GM12878 (cell line): Measurements from ENCODE around the gene CACNA2D1. TPM values are rescaled to one million over a fixed set of nuclear protein-coding genes. Genes with fewer than 3 reads are reported as not detected.

Experiments
- KAT2A ChIP-seq: conservative IDR thresholded peaks from 2 replicates; pipeline ENCODE4 v1.6.1; 2011; ENCODE audit warnings: low read depth, low read length; ENCODE audit not compliant: control insufficient read depth
- KDM1A ChIP-seq: fragments of 200-600 bp; sonication (generic); IDR thresholded peaks from 2 replicates; pipeline ENCODE4 v1.6.1; 2016; ENCODE audit warnings: borderline replicate concordance
- SMAD1 ChIP-seq: fragments of 450-650 bp; IDR thresholded peaks from 2 replicates; pipeline ENCODE4 v1.6.1; 2018; ENCODE audit warnings: mild to moderate bottlenecking, low read depth; ENCODE audit not compliant: partially characterized antibody
- polyA plus RNA-seq, 11 experiments: library from polyadenylated mRNA; depleted of rRNA in 4 of 11; unstranded in 6 of 11; stranded (reverse) in 5 of 11; fragments of >200 nt; fragmentation: Nextera tagmentation in 4 of 11; fragmentation: Illumina TruSeq in 1 of 11; extraction: Ambion mirVana in 4 of 11; extraction: Trizol in 1 of 11; gene quantifications; 1 replicate in 1 of 11; 2 replicates in 10 of 11; pipeline versions ENCODE4 v1.2.1 to v1.2.3, GENCODE V29; 2011 to 2016; ENCODE audit warnings: inconsistent platforms in 2 of 11, missing spikeins in 2 of 11, low read depth in 1 of 11
- total RNA-seq, 4 experiments: library from RNA; depleted of rRNA in 3 of 4; stranded (reverse); fragments of >200 nt in 3 of 4; fragmentation: Illumina TruSeq in 1 of 4; extraction: Trizol in 1 of 4; gene quantifications; 2 replicates each; pipeline versions ENCODE4 v1.2.1 to v1.2.3, GENCODE V29; 2013 to 2021
- TF ChIP-seq, protein P1 (sequence below): fragments of 450-650 bp; IDR thresholded peaks from 2 replicates; pipeline ENCODE4 v1.6.1; 2017; ENCODE audit warnings: mild to moderate bottlenecking, moderate library complexity
- TF ChIP-seq, protein P2 (sequence below): fragments of 450-650 bp; IDR thresholded peaks from 2 replicates; pipeline ENCODE4 v1.6.1; 2017; ENCODE audit warnings: mild to moderate bottlenecking, low read depth, inconsistent platforms; ENCODE audit not compliant: poor library complexity, severe bottlenecking

The CACNA2D1 gene
- total and polyA plus RNA-seq, 10 of the 15 experiments (the other 5 are each of a cell fraction or from before 2014, with no cell fraction given) = 0.14 to 14.8 (median 0.97) TPM

- TF ChIP-seq, protein P1, sequence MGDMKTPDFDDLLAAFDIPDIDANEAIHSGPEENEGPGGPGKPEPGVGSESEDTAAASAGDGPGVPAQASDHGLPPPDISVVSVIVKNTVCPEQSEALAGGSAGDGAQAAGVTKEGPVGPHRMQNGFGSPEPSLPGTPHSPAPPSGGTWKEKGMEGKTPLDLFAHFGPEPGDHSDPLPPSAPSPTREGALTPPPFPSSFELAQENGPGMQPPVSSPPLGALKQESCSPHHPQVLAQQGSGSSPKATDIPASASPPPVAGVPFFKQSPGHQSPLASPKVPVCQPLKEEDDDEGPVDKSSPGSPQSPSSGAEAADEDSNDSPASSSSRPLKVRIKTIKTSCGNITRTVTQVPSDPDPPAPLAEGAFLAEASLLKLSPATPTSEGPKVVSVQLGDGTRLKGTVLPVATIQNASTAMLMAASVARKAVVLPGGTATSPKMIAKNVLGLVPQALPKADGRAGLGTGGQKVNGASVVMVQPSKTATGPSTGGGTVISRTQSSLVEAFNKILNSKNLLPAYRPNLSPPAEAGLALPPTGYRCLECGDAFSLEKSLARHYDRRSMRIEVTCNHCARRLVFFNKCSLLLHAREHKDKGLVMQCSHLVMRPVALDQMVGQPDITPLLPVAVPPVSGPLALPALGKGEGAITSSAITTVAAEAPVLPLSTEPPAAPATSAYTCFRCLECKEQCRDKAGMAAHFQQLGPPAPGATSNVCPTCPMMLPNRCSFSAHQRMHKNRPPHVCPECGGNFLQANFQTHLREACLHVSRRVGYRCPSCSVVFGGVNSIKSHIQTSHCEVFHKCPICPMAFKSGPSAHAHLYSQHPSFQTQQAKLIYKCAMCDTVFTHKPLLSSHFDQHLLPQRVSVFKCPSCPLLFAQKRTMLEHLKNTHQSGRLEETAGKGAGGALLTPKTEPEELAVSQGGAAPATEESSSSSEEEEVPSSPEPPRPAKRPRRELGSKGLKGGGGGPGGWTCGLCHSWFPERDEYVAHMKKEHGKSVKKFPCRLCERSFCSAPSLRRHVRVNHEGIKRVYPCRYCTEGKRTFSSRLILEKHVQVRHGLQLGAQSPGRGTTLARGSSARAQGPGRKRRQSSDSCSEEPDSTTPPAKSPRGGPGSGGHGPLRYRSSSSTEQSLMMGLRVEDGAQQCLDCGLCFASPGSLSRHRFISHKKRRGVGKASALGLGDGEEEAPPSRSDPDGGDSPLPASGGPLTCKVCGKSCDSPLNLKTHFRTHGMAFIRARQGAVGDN = no peak
- TF ChIP-seq KAT2A = no peak
- no peak for TF ChIP-seq KDM1A
- no peak for TF ChIP-seq SMAD1
- TF ChIP-seq, protein P2, sequence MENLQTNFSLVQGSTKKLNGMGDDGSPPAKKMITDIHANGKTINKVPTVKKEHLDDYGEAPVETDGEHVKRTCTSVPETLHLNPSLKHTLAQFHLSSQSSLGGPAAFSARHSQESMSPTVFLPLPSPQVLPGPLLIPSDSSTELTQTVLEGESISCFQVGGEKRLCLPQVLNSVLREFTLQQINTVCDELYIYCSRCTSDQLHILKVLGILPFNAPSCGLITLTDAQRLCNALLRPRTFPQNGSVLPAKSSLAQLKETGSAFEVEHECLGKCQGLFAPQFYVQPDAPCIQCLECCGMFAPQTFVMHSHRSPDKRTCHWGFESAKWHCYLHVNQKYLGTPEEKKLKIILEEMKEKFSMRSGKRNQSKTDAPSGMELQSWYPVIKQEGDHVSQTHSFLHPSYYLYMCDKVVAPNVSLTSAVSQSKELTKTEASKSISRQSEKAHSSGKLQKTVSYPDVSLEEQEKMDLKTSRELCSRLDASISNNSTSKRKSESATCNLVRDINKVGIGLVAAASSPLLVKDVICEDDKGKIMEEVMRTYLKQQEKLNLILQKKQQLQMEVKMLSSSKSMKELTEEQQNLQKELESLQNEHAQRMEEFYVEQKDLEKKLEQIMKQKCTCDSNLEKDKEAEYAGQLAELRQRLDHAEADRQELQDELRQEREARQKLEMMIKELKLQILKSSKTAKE = no peak
- TF ChIP-seq, all 136 proteins: peak for 11
These were observed 363.2 kb downstream of the CACNA2D1 start (continued) for GRCh38 chr7:82080254-82080927.
